ENCODE results near the gene GFRA1.

The GFRA1 gene

DNA sequence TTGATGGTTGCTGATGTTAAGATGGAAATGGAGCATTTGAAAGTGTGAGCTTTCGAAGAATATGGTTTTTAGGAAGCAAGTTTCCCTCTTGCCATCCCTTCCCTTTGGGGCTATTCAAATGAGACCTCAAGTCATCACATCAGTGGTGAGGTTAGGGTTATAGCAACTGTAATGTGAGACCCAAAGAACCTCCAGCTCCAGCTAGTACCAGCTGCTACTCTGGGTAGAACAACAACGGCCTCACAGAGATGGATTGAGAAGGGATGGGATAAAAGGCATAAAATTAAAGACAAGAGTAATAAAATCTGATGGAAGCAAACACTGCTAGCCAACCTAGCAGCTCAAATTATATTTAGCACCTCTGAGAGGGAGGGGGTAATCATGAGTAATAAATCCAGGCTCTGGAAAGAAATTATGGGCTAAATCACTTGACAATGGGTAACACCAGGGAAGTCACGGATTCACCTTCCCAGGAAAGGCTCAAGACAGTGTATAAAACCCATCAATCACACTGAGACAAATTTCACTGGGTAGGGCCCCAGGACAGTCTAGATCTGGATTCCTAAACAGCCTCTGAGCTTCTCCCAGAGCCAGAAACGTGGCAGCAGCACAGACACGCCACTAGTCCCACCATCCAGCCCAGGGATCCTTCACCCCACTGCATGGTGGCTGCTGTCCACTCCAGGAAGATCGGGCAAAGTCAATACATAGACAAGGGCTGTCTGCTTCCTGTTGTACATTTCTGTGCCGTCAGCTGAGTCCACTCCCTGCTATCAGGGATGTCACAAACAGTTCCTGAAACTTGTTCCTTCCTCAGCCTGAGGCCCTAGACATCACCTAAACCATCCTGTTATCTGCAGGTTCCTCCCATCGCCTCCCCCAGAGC is 151.1 kb downstream of the GFRA1 start:
- no peak for DNase-seq

DNA sequence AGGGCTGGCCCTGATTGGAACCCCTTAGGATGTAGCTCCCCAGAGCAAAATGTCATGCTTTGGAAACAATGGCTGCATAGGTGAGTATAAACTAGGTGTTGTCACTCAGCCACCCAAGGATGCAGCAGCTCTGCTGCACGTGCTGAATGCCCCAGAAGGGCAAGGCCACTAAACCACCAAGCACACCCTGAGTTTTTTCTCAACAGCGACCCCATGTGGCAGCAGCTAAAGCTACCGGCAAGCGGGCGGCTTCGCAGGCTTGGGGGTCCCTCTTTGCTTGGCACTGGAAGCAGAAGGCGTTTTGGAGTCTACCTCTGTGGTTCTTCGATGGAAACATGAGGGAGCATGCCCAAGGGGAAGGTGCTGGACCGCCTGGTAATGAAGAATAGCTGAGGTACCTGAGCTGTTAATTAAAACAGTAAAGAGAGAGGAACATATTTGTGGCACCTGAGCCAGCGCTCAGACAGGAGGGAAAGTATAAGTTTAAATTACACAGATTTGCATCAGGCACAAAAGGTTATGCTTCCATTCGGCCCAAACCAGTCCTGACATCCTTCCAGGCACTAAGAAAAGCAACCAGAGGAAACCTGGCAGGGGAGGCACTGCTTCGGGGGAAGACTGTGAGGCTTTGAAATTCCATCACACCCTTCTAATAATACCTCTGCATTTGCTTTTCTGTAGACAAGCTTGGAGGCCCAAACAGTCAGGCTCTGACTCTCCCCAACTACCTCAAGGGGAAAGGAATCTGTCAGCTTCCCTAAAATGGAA is 152.1 kb downstream of the GFRA1 start:
- DNase-seq: no peak

DNA sequence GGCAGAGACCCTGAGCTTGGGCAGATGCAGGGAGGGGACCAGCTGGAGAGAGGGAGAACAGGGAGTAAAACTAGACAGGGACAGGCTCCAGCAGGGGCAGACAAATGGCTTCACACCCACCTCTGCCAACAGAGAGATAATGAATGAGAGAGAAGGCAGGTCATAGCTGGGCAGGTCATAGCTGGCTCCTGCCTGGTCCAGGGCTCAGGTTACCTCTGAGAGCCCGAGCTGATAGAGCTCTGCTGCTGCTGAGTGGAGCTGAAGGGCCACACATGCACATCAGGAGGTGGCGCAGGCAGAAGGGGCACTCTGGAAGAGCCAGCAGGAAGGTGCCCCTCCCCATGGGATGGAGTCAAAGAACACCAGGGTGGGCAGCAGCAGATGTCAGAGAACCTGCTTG is 154.2 kb downstream of the GFRA1 start:
- DNase-seq: no peak

DNA sequence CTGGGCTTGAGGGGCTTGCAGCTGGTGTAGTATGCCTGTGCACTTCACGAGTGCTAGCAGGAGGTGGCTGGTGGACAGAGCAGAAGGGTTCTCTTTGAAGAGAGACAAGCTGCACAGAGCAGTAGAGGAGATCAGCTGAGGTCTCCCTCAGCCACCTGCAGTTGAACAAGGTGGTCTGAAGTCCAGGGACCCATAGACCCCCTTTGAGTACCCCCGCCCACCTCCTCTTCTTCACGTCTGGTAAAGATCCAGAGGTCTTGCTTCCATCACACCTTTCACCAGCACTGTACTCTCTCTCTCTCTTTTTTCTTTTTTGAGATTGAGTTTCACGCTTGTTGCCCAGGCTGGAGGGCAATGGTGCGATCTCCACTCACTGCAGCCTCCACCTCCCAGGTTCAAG is 157.2 kb downstream of the GFRA1 start:
- DNase-seq: no peak

DNA sequence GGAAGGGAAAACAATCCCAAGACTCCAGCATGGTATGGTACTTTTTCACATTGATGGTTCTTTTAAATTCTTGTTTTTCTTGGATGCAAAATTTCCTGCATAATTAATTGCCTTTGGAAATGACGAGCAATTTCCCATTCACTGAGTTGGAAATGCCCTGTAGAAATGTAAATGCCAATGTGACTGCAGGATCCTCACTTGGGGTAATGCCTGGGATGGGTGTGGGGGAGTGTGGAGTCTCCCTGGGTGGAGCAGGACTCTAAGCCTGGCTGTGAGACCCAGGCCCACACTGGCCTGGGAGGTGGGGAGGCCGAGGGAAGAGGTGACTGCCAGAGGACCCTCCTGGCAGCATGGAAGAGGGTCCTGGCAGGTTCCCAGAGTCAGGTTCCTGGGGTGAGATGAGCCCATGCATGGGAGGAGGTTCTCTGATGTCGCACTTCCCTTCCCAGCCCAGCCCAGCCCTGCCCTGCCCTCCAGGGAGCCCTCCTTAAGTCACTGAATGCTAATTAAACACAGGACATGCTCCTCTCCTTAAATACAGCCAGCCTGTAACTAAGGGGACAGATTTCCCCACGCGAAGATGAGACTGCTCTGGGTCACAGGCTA is 157.9 kb downstream of the GFRA1 start:
- no peak for DNase-seq

DNA sequence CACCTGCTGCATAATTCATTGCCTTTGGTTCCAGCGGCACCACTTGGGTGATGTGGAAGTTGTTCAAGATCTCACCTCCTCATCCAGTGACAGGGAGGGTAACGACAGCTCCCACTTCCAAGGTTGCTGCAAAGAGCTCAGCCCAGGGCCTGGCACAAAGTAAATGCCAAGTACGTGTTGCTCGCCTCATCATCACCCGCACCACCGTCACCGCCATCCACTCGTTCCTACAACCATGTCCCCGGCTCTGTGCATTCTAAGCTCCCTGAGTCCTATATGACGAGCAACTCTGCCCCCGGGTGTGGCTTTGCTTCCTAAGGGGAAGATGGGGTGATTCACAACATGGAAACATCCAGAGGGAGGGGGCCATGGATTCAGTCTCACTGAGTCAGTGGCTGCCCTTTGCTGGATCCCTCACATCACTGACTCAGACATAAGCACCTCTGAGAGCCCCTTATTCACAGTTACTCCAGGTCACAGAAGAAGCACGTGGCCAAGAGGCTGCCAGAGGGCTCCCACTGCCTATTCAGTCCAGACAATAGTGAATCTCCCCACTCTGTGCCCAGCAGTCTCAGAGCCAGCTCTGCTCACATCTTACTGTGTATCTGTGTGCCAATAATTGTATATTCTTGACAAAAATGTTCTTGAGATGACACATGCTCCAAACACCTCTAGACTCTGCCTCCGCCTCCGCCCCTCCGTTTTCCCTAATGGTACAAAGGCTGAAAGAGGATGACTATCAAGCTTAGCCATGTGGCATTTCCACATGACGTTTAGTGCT is 159.1 kb downstream of the GFRA1 start:
- DNase-seq: no peak

DNA sequence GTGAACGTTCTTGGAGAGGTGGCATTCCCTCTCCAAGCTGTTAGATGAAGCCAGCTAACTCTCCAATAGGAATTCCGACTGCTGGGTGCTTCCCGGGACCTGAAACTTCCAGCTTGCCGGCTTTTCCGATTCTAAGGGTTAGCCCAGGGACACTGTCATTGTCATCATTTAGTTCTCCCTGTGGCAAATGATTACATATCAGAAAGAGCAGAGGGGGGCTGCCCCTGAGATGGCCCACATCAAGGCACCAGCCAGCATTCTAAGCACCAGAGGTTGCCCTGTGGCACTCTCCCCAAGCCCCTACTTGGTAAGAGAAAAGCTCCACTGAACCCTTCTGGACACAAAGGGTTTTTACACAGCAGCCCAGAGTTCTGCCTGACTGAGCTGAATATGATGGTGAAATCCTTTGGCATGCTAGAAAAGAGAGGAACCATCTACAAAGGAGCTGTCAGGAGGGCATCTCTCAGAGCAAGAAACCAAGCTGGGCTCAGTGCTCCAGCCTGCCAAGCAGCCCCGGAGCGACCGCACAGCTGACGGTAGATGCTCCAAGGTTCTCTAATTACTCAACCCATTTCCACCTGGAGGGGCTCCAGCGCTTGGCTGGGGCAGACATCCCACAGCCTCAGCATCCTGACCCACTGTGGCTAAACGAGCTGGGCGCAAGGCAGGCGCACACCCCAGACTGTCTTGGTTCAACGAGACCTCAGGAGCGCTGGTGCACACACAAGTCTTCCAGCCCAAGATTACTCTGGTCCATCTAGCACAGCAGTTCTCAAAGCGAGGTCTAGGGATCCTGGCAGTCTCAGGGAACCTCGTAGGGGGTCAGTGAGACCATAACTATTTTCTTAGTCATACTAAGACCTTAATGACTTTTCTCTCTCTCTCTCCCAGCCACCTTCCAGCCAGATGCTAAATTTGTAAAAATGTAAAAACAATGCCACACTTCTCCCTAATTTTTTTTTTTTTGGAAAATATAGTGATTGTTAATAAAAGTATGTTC is 160.5 kb downstream of the GFRA1 start:
- DNase-seq: no peak

DNA sequence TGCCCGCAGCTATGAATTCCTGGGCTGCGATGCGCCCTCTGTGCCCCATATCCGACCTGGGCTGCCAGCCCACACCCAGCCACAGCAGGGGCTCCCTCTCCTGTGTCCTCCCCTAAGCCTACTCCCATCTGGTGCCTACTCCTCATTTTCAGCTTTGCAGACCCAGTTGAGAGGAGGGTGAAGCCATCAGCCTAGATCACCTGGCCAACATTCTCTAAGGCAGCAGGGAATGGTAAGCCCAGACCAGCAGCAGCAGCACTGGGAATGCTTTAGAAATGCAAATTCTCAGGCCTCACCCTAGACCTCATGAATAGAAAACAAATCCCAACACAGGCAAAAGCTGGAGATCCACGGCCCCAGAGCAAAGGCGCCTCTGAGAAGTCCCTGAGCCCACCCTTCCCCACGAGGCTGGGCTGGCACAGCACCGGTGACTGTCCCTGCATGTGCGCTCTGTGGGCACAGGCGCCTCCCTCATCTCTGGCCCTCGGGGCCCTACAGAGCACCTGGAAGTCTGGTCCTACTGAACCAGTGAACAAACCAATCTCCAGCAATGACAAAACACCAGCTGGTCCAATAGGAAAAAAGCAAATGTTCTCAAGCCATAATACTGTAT is 161.4 kb downstream of the GFRA1 start:
- DNase-seq: no peak

DNA sequence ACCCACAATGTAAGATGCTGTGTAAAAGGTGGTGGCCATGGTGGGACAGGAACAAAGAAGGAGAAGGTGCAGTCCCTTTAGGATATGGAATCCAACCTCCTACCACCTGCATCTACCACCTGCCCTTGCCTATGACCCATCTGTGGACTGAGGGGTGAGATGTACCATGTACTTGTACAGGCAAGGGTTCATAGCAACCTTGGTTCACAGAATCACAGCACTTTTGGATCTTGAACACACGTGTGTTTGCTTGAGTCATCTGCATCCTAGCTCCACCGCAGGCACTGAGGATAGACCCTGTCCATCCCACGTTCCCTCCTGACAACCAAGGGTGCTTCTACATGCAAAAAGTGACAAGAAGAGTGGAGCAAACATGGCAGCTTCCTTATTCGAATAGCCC is 162.3 kb downstream of the GFRA1 start:
- no peak for DNase-seq

DNA sequence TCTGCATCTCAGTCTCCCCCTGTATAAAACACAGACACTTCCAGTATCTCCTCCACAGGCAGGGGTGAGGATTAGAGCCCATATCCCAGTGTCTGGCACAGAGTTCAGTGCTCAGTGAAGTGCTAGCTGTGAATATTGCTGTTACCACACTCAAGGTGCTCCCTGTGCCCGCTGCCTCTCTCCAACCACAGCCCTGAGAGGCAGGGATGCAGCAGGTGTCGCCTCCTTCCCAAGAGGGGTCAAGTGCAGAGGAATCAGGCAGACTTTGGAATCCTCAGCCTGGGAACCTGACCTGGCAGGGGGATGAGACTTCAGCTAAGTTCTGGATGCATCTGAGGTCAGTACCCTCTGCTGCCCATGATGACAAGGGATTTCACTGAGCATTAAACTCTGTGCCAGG is 163.1 kb downstream of the GFRA1 start:
- DNase-seq: no peak

DNA sequence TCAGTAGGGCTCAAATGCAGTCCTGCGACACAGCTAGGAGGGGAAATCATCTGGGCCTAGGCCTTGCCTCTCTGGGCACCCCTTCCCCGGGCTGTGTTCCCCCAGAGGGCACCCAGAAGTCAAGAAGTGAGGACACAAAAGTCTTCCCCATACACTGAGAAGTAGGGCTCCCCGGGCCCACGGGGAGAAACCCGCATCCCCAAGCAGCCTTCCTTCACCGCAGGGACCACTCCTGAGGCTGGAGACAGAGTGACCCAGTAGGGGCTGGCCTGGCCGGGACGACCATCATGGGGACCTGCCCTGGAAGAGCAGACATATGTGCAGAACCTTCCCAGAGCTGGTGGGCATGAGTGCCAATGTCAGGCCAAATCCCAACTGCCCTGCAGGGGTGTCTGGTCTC is 163.5 kb downstream of the GFRA1 start:
- DNase-seq: no peak

DNA sequence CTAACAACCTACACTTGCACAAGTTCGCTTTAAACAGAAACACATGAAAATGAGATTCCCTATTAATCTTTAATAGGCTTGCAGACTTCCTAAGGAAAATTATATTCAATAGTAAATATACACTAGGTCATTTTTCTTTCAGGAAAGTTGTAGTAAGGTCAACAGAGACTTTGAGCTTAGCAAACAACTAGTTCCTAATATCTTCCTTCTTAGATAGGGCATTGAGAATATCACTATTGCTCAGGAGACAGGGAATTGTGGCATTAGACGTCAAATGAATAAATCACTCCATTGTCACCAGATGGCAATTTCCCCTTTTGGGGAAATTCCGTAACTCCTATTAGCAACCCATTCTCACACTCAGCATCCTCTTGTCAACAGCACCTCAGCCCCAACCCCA is 164.9 kb downstream of the GFRA1 start:
- no peak for DNase-seq

DNA sequence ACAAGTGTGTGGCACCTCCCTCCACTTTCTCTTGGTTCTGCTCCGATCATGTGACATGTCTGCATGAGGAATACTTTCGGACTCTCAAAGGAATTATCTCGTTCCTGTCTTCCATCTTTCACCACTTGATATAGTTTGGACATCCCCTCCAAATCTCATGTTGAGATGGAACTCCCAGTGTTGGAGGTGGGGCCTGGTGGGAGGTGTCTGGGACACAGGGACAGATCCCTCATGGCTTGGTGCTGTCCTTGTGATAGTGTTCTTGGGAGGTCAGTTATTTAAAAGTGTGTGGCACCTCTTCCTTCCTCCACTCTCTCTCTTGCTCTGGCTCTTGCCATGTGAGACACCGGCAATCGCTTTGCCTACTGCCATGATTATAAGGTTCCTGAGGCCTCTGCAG is 166.4 kb downstream of the GFRA1 start:
- no peak for DNase-seq

DNA sequence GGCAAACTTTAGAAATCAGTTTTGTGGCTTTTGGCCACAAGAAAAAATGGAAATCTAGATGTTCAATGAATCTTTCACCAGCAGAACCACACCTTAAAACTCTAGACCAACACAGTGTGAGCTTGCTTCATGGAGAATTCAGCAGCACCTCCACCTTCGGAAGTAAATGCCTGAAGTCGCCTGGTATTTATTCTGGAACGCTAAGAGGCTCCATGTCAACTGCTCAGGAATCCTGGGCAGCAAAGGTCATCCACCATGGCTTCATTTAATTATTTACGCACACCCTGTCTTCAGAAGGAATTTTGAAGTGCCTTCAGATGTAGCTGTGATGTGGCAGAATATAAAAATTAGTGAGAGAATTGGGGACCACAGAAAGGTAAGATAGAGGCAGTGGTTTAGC is 167.7 kb downstream of the GFRA1 start:
- no peak for DNase-seq

DNA sequence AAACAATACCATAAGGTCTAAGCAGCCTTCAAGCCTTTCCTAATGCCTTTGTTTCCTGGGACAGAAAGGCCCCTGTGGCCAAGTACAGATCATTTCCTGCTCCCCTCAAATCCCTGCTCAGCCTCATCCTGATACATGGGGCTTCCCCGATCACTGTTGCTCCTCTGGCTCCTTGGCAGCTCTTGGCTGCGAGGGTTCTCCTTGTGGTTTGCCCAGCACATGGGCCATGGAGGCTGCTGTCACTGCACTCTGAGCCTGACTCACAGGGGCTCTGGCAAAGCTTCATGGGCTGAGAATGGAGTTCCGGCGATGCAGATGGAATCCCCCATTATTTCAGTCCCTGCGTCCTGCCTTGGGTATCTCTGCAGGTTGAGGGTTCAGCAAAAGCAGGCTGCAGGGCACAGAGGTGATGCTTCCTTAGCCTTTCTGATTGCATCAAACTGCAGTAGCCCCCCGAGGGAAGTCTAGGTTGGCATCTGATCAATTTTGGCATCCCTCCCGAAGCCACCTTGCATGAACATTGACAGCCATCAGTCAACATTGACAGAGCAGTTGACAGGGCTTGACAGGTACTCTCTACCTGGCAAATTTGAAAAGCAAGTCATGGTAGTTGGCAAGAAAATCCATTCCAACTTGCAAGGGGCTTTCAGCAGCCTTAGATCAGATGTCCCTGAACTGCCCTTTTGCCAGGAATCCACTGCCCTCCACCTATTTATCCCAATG is 168.6 kb downstream of the GFRA1 start:
- DNase-seq: no peak

DNA sequence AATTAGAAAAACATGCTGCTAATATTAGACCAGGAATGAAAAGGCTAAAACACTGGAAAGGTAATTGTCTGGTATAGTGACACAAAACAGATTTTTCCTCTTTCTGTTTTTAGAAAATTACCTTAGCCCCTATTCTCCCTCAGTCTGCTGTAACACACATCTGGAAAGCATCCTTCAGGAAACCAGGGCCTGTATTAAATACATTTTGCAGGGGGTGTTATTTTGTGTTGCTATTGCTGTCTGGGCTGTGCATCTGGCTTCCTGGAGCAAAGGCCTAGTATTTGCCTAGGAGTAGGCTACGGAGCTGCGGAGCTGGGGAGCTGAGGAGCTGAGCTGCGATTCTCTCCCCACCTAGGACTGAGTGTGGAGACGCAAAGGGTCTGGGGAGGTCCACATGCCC is 169.3 kb downstream of the GFRA1 start:
- DNase-seq: no peak

DNA sequence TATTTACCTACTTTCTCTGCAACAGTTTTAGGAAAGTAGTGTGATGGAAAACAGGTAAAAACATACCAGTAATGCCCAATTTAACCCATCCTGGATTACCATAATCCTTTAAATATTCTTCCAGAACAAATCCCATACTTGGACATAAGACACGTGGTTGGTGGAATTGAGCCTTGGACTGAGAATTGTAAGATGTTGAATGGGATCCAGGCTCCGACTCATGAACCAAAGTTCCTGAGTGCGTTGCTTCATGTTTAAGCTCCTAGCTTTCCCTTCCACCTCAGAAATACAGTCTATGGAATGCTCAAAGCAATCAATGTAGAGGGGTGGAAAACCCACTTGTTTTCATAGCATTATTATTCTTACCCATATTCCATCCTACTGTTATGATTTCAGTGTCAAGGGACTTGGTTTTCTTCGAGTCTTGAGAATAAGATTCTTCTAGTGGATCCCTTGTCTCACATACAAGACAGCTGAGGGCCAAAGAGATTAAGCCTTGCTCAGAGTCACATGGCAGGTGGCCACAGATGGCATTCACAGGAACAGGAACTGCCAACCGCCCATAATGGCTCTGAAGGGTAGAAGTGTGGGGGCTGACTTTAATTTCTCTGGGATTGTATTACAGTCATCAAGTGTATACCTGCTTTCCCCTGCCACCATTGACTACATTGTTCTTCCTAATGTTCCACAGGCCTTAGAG is 171.2 kb downstream of the GFRA1 start:
- DNase-seq: no peak

DNA sequence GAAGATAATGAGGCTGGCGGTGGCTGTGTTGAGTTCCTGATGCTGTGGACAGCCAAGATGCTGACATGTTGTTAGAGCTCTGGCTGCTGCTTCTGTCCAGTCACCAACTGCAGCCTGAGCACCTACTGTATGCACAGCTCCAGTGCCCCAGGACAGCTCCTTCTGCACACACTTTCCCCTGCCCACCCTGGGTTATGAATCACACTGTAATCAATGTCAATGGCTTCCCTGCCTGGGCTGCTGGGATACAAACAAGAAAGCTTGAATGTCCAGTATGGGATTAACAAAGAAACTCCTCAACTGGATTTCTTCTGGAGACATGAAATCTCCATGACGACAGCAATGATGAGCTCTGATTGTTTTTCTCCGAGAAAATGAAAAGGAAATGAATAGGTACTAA is 172.0 kb downstream of the GFRA1 start:
- DNase-seq: no peak

DNA sequence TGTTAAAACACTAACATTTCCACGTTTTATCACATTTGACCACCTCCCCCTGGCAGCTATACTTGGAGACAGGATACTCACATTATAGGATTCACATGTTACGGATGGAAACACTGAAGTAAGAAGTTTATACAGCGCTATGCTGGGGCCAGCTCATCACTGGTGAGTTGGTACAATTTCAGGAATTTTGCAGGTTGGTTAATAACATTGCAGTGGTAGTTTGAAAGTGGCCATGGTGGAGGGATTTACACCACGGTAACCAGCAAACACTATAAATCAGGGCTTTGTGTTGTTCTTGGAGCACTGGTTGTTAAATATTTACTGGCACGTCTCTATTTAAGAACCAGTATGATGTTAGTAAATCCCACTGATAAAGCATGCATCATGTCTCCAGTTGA is 174.0 kb downstream of the GFRA1 start:
- DNase-seq: no peak

Measured in inflammatory macrophage (primary cell).